Astrocyte of the spinal cord (primary cell): Measurements from ENCODE around the gene RBM33.

Source experiments
- DNase-seq: peaks from one replicate; pipeline ENCODE4 v3.0.0; 2011; ENCODE audit warnings: low read depth, low spot score
- H3K4me3 ChIP-seq: 2 replicates; pipeline ENCODE4 v1.5.1; 2011; ENCODE audit warnings: low read depth, mild to moderate bottlenecking, low read length, moderate library complexity
- CTCF ChIP-seq: IDR thresholded peaks from 2 replicates; pipeline ENCODE4 v1.5.1; 2012; ENCODE audit warnings: low read depth, mild to moderate bottlenecking, low read length, inconsistent platforms
- in situ Hi-C: cut with HindIII; loops from 2 replicates; pipeline ENCODE4 v1.10.0; 2017; ENCODE audit warnings: low sequenced_read_pairs

The RBM33 gene

DNA sequence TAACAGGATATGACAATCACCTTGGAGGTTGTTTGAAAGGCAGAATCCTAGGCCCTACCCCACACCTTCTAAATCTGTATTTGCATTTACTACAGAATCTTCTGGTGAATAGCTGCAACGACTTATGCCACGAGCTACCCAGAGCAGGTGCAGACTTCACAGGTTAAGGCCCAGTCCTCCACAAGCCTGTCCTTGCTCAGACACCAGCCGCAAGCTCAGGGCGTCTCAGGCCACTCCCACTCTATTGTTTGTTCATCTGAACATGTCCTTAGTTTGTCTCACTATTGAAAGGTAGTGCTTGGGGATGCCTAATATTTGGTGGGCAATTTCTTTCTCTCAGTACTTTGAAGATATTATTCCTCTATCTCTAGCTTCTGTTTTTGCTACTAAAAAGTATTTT lies 18.9 kb upstream of the RBM33 start:
- no peak for DNase-seq
- H3K4me3 ChIP-seq = no peak overlapping the region
- in situ Hi-C loops = no loop called here
- no peak for TF ChIP-seq CTCF

- H3K4me3 ChIP-seq = no peak overlapping the region
- DNase-seq = no peak
- no peak for TF ChIP-seq CTCF
- in situ Hi-C loops = no loop called here
These were observed 15.3 kb upstream of the RBM33 start for GRCh38 chr7:155629171-155629570.

- in situ Hi-C loops = no loop called here
- TF ChIP-seq CTCF = no peak
- no peak overlapping the region for H3K4me3 ChIP-seq
- DNase-seq = no peak
These were observed 13.3 kb upstream of the RBM33 start for GRCh38 chr7:155631155-155631554.

- TF ChIP-seq CTCF = no peak
- in situ Hi-C loops = no loop called here
These were observed 8.6 kb upstream of the RBM33 start for GRCh38 chr7:155635817-155636216.

DNA sequence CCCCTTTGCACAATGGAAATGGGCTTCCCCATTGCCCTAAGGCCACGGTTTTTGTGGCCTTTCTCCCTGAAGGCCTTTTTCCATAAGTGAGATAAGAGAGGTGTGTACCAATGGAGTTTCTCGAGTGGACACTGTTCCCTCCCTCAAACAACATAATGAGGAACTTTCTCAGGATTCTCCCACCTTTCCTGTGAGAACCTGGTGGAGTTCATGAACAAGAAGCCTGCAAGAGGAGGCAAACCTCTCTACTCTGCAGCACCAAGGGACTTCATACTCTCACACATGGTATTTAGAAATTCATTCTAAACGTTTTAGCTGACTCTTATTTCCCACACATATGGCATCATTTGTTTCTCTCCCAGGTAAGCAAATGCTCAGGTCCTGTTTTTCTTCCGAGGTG lies 7.3 kb upstream of the RBM33 start:
- DNase-seq = no peak
- TF ChIP-seq CTCF = no peak
- no peak overlapping the region for H3K4me3 ChIP-seq
- in situ Hi-C loops = no loop called here

More at GRCh38 chr7:155635817-155636216, 8.6 kb upstream of the RBM33 start:
- no peak for DNase-seq
- H3K4me3 ChIP-seq = no peak overlapping the region

DNA sequence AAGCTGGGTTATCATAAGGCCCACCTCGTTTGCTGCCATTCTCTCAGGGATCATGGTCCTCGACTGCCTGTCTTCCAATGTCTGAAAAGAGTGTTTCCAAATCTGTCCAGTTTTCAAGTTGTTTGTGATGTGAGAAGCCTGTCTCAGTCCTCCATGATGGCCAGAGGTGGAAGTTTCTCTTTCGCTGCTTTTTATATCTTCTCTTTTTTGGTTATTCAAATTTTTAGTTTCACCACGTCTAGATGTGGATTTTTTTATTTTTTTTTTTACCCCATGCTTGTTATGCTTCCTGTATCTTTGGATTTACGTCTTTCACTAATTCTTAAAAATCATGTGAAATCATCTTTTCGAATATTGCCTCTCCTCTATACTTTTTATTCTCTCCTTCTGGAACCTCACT lies 6.1 kb upstream of the RBM33 start:
- no peak overlapping the region for H3K4me3 ChIP-seq
- in situ Hi-C loops = no loop called here
- no peak for TF ChIP-seq CTCF
- no peak for DNase-seq

DNA sequence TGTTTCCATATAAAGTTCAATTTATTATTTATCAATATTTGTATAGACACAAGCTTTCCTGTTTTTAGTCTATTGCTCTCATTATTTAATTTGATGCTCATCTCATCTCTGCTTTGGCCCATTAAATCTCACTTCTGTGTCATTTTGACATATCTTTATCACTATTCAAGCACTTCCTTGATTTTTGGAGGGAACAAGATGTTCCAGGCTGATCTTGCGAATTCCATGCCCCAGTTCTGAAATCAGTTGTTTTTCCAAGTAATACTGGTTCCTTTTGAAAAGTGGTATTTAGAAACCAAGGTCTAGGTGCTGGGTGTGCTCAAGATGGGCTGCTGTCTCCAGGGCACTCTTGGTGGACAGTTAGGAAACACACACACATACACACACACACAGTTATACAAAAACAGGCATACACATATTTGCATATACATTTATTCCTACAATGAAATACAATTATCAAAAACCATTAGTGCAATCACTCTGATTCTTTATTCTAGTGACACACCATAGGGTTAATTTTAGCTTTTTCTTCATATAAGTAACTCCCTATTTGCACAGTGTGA lies 4.4 kb upstream of the RBM33 start:
- TF ChIP-seq CTCF = no peak

More for the DNA sequence above, 4.4 kb upstream of the RBM33 start:
- no peak for DNase-seq
- no peak overlapping the region for H3K4me3 ChIP-seq
- in situ Hi-C loops = no loop called here
